HG03460 (cell line): ENCODE results near the gene CTBP1.

Experiments used
- ATAC-seq: cut with Tn5 transposase; IDR thresholded peaks from one replicate; pipeline ENCODE4 v1.9.1; 2021; ENCODE audit not compliant: unreplicated experiment

Gene CTBP1

GRCh38 chr4:1285151-1285789 lies 36.3 kb upstream of the CTBP1 start:
- no peak for ATAC-seq

GRCh38 chr4:1283711-1284110 lies 34.8 kb upstream of the CTBP1 start:
- no peak for ATAC-seq

GRCh38 chr4:1279253-1279652 lies 30.3 kb upstream of the CTBP1 start:
- no peak for ATAC-seq

GRCh38 chr4:1277667-1278665 lies 29.0 kb upstream of the CTBP1 start:
- no peak for ATAC-seq

GRCh38 chr4:1276984-1277383 lies 28.1 kb upstream of the CTBP1 start:
- no peak for ATAC-seq

- ATAC-seq: no peak
These were observed 25.9 kb upstream of the CTBP1 start for GRCh38 chr4:1274871-1275270.

- ATAC-seq: no peak
These were observed 22.8 kb upstream of the CTBP1 start for GRCh38 chr4:1271686-1272085.

GRCh38 chr4:1269209-1269608 lies 20.3 kb upstream of the CTBP1 start:
- ATAC-seq: no peak

- ATAC-seq: no peak
These were observed 18.2 kb upstream of the CTBP1 start for GRCh38 chr4:1266881-1267763.

- ATAC-seq: no peak
These were observed 16.4 kb upstream of the CTBP1 start for GRCh38 chr4:1265351-1265750.

- no peak for ATAC-seq
These were observed 16.0 kb upstream of the CTBP1 start for GRCh38 chr4:1264942-1265341.

- ATAC-seq: no peak
These were observed 12.4 kb upstream of the CTBP1 start for GRCh38 chr4:1261107-1261928.

GRCh38 chr4:1260418-1261106 lies 11.6 kb upstream of the CTBP1 start:
- ATAC-seq: no peak

- ATAC-seq: no peak
These were observed 11.0 kb upstream of the CTBP1 start for GRCh38 chr4:1259966-1260365.

- no peak for ATAC-seq
These were observed 9.5 kb upstream of the CTBP1 start for GRCh38 chr4:1258457-1258856.

GRCh38 chr4:1255699-1256098 lies 6.8 kb upstream of the CTBP1 start:
- ATAC-seq: no peak

GRCh38 chr4:1255151-1255550 lies 6.2 kb upstream of the CTBP1 start:
- no peak for ATAC-seq

GRCh38 chr4:1253831-1254230 lies 4.9 kb upstream of the CTBP1 start:
- no peak for ATAC-seq

GRCh38 chr4:1252928-1253492 lies 4.1 kb upstream of the CTBP1 start:
- ATAC-seq: no peak

GRCh38 chr4:1251773-1252066 lies 2.8 kb upstream of the CTBP1 start:
- ATAC-seq: no peak
